H1 (cell line): ENCODE results near the gene TRABD2B. TPM values are rescaled to one million over a fixed set of nuclear protein-coding genes. Genes with fewer than 3 reads are reported as not detected.

Experiments
- CHD1 ChIP-seq: IDR thresholded peaks from 2 replicates; pipeline ENCODE4 v1.6.1; 2012; ENCODE audit warnings: low read depth, low read length, improper control_type of control experiment
- SAP30 ChIP-seq: fragments of 300-600 bp; sonication (generic); IDR thresholded peaks from 2 replicates; pipeline ENCODE4 v1.7.1; 2012; ENCODE audit warnings: low read length, moderate library complexity, mild to moderate bottlenecking, inconsistent platforms; ENCODE audit not compliant: insufficient read depth, insufficient replicate concordance
- polyA plus RNA-seq, 7 experiments: library from polyadenylated mRNA; depleted of rRNA in 3 of 7; stranded (reverse) in 5 of 7; unstranded in 2 of 7; fragments of >200 nt in 5 of 7; fragments of 200-250 nt in 2 of 7; gene quantifications; 1 replicate in 5 of 7; 2 replicates in 1 of 7; 4 replicates in 1 of 7; pipeline versions ENCODE4 v1.2.1 to v1.2.3, GENCODE V29; 2011 to 2013; ENCODE audit warnings: missing spikeins in 2 of 7, mixed read lengths in 2 of 7
- total RNA-seq: library from RNA; stranded (reverse); fragmentation: NEBNext Ultra II Directional; extraction: Animal tissue kit (Norgen Biotek cat#: 25700); gene quantifications from 2 replicates; pipeline ENCODE4 v1.2.1, GENCODE V29; 2021
- TF ChIP-seq, protein P1 (sequence below): IDR thresholded peaks from 2 replicates; pipeline ENCODE4 v1.6.1; 2011; ENCODE audit warnings: low read depth, mild to moderate bottlenecking, low read length; ENCODE audit not compliant: insufficient read depth

The TRABD2B gene
- total and polyA plus RNA-seq, 2 of the 8 experiments (the other 6 are each of a cell fraction or from before 2014, with no cell fraction given): 0.95 to 3.4 TPM

DNA sequence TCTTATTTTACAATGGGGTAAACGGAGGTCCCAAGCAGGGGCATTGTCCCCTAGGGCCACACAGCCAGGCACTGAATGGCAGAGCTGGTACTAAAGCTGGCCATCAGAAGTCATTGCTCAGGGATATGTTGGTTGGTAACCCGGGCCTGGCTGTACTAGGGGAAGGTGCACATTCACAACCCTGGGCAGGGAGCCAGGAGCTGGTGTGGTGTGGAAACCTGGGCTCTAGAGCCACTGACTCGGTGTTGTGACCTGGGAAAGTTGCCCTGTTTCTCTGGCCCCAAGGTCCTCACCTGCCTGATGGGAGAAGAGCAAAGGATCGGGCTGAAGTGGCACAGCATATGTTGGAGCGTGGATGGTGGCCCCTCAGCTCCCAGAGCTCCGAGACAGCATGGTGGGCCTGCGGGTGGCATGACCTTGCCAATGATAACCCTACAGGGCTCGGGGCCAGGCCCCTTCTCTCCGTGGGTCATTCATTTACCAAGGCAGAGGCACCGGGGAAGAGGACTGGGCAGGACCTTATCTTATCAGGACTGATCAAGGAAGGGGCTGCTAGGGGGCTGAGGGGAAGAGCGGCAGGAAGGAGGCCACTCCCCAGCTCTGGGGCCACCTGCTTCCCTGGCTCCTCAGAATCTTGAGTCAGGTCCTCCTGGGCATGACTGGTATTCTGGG, 274.1 kb downstream of the TRABD2B start (continued):
- TF ChIP-seq, protein P1, sequence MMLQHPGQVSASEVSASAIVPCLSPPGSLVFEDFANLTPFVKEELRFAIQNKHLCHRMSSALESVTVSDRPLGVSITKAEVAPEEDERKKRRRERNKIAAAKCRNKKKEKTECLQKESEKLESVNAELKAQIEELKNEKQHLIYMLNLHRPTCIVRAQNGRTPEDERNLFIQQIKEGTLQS: no peak
- TF ChIP-seq CHD1 (no peak), SAP30 (no peak)
